Urinary bladder (tissue), 4 donors: ENCODE results near the gene VEGFB. TPM values are rescaled to one million over a fixed set of nuclear protein-coding genes. Genes with fewer than 3 reads are reported as not detected.
A peak's percentile ranks its signal among the peaks of the same experiment; 100 is the strongest.

ENCODE experiments used
- DNase-seq: peaks from one replicate; pipeline ENCODE4 v3.0.0-alpha.2; 2015; ENCODE audit errors: extremely low spot score
- H3K27ac ChIP-seq: one replicate; pipeline ENCODE4 v1.5.1; 2013; ENCODE audit warnings: low read depth, mild to moderate bottlenecking, moderate library complexity
- H3K36me3 ChIP-seq: one replicate; pipeline ENCODE4 v1.6.1; 2013; ENCODE audit warnings: mild to moderate bottlenecking, moderate library complexity; ENCODE audit not compliant: insufficient read depth
- H3K4me1 ChIP-seq: one replicate; pipeline ENCODE4 v1.6.1; 2013; ENCODE audit warnings: mild to moderate bottlenecking, moderate library complexity; ENCODE audit not compliant: insufficient read depth
- H3K4me3 ChIP-seq: one replicate; pipeline ENCODE4 v1.5.1; 2013; ENCODE audit warnings: low read depth, low read length
- WGBS: extraction: QIAGEN DNeasy Blood & Tissue Kit; methylation state at CpG from one replicate; pipeline ENCODE4 v1.1.7; 2013; 5-methylcytosine and 5-hydroxymethylcytosine counted together
- polyA plus RNA-seq: library from polyadenylated mRNA; stranded (reverse); fragments of 200-250 nt; gene quantifications from one replicate; pipeline ENCODE4 v1.2.3, GENCODE V29; 2013
- total RNA-seq: library from RNA; depleted of rRNA; stranded (reverse); fragments of >200 nt; gene quantifications from one replicate; pipeline ENCODE4 v1.2.3, GENCODE V29; 2014
- donor health status: healthy with polysubstance abuse.
- donor health status: healthy.

Gene VEGFB
- total and polyA plus RNA-seq, 2 donors: 18.9 to 123 TPM

- 77% methylated on average over 27 of the region's 27 CpGs for WGBS
- no peak for DNase-seq
- no peaks in the 10 kb centered on the region for H3K36me3 ChIP-seq
- no peaks in the 10 kb centered on the region for H3K4me1 ChIP-seq
- peak within 1 kb of the TSS; percentile 54 for H3K27ac ChIP-seq
- H3K4me3 ChIP-seq: peak within 1 kb of the TSS; percentile 21
These were observed 27.7 kb upstream of the VEGFB start, which contains the start of gene FERMT3 for GRCh38 chr11:64206457-64207255. TSS of gene FERMT3 (plus strand) at chr11:64206721. CDS start at chr11:64207365, 644 bp downstream.

GRCh38 chr11:64207256-64208085 is 26.9 kb upstream of the VEGFB start:
- H3K36me3 ChIP-seq: no peaks in the 10 kb centered on the region
- DNase-seq: no peak
- H3K4me3 ChIP-seq: peak overlapping the region; percentile 21
- H3K27ac ChIP-seq: peak overlapping the region; percentile 54
- H3K4me1 ChIP-seq: no peaks in the 10 kb centered on the region
- 49% methylated on average over 30 of the region's 30 CpGs for WGBS

GRCh38 chr11:64208086-64208795 is 26.1 kb upstream of the VEGFB start:
- no peaks in the 10 kb centered on the region for H3K4me1 ChIP-seq
- H3K4me3 ChIP-seq: no peak overlapping the region
- no peak for DNase-seq
- peak overlapping the region; percentile 35 for H3K27ac ChIP-seq
- WGBS: 74% methylated on average over 23 of the region's 23 CpGs
- H3K36me3 ChIP-seq: no peaks in the 10 kb centered on the region

- no peaks in the 10 kb centered on the region for H3K36me3 ChIP-seq
- no peak overlapping the region for H3K4me3 ChIP-seq
- no peak for DNase-seq
- 81% methylated on average over 18 of the region's 18 CpGs for WGBS
- H3K27ac ChIP-seq: no peak overlapping the region
- H3K4me1 ChIP-seq: no peaks in the 10 kb centered on the region
These were observed 25.4 kb upstream of the VEGFB start for GRCh38 chr11:64208796-64209562.

GRCh38 chr11:64209563-64209843 is 24.9 kb upstream of the VEGFB start:
- DNase-seq: no peak
- H3K4me1 ChIP-seq: no peaks in the 10 kb centered on the region
- H3K27ac ChIP-seq: no peak overlapping the region
- 87% methylated on average over 8 of the region's 8 CpGs for whole genome bisulfite sequencing
- no peaks in the 10 kb centered on the region for H3K36me3 ChIP-seq
- H3K4me3 ChIP-seq: no peak overlapping the region

GRCh38 chr11:64210301-64211020 is 23.9 kb upstream of the VEGFB start:
- Histone ChIP-seq H3K27ac (no peak overlapping the region), H3K36me3 (no peaks in the 10 kb centered on the region), H3K4me3 (no peak overlapping the region), H3K4me1 (no peaks in the 10 kb centered on the region)
- WGBS: 94% methylated on average over 24 of the region's 24 CpGs
- no peak for DNase-seq

GRCh38 chr11:64211181-64211872 is 23.1 kb upstream of the VEGFB start:
- Histone ChIP-seq H3K4me1 (no peaks in the 10 kb centered on the region), H3K27ac (no peak overlapping the region), H3K4me3 (no peak overlapping the region), H3K36me3 (no peaks in the 10 kb centered on the region)
- DNase-seq: no peak
- 85% methylated on average over 30 of the region's 30 CpGs for WGBS

GRCh38 chr11:64216879-64217278 is 17.5 kb upstream of the VEGFB start:
- Histone ChIP-seq H3K4me1 (no peaks in the 10 kb centered on the region), H3K27ac (no peak overlapping the region)
- WGBS: 93% methylated on average over 6 of the region's 6 CpGs

GRCh38 chr11:64218628-64219353 is 15.6 kb upstream of the VEGFB start:
- H3K27ac ChIP-seq: no peak overlapping the region
- DNase-seq: no peak
- 64% methylated on average over 11 of the region's 11 CpGs for WGBS

More at GRCh38 chr11:64216879-64217278, 17.5 kb upstream of the VEGFB start:
- no peak for DNase-seq
- Histone ChIP-seq H3K4me3 (no peak overlapping the region), H3K36me3 (no peaks in the 10 kb centered on the region)

GRCh38 chr11:64219354-64219684 is 15.1 kb upstream of the VEGFB start:
- no peaks in the 10 kb centered on the region for H3K36me3 ChIP-seq
- H3K4me1 ChIP-seq: no peaks in the 10 kb centered on the region
- no peak overlapping the region for H3K27ac ChIP-seq
- H3K4me3 ChIP-seq: no peak overlapping the region
- 90% methylated on average over 7 of the region's 7 CpGs for WGBS
- DNase-seq: no peak

More at GRCh38 chr11:64218628-64219353, 15.6 kb upstream of the VEGFB start:
- Histone ChIP-seq H3K36me3 (no peaks in the 10 kb centered on the region), H3K4me3 (no peak overlapping the region), H3K4me1 (no peaks in the 10 kb centered on the region)

GRCh38 chr11:64219755-64220154 is 14.6 kb upstream of the VEGFB start:
- H3K4me1 ChIP-seq: no peaks in the 10 kb centered on the region
- 92% methylated on average over 10 of the region's 10 CpGs for WGBS
- no peak overlapping the region for H3K4me3 ChIP-seq
- no peaks in the 10 kb centered on the region for H3K36me3 ChIP-seq
- DNase-seq: no peak
- H3K27ac ChIP-seq: no peak overlapping the region

GRCh38 chr11:64220271-64220670 is 14.1 kb upstream of the VEGFB start:
- Histone ChIP-seq H3K4me1 (no peaks in the 10 kb centered on the region), H3K36me3 (no peaks in the 10 kb centered on the region), H3K4me3 (no peak overlapping the region), H3K27ac (no peak overlapping the region)
- WGBS: 94% methylated on average over 17 of the region's 17 CpGs
- no peak for DNase-seq
